ENCODE results near the gene HSPA12A. TPM values are rescaled to one million over a fixed set of nuclear protein-coding genes. Genes with fewer than 3 reads are reported as not detected.

Gene HSPA12A
- total and polyA plus RNA-seq, 2 of the 13 experiments (the other 11 are each of a cell fraction or from before 2014, with no cell fraction given) = 6.4 to 13.6 TPM

DNA sequence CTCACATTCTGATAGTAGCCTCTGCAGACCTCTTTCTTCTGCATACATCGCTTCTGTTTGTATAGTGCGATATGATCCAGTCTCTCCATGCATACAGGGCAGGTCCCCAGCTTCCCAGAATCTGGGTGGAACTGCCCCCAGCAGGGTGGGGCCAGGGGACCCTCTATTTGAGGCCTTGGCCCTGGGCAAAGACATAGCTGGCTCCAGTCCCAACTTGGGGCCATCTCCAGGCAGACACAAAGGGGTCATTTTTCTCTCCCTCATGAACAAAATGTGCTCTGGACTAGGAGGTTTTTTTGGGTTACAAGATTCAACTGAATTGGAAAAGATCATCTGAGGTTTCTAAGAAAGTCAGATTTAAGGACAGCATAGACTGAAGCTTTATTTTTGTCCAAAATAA is 21.1 kb upstream of the HSPA12A start (continued):
- TF ChIP-seq, protein P1, sequence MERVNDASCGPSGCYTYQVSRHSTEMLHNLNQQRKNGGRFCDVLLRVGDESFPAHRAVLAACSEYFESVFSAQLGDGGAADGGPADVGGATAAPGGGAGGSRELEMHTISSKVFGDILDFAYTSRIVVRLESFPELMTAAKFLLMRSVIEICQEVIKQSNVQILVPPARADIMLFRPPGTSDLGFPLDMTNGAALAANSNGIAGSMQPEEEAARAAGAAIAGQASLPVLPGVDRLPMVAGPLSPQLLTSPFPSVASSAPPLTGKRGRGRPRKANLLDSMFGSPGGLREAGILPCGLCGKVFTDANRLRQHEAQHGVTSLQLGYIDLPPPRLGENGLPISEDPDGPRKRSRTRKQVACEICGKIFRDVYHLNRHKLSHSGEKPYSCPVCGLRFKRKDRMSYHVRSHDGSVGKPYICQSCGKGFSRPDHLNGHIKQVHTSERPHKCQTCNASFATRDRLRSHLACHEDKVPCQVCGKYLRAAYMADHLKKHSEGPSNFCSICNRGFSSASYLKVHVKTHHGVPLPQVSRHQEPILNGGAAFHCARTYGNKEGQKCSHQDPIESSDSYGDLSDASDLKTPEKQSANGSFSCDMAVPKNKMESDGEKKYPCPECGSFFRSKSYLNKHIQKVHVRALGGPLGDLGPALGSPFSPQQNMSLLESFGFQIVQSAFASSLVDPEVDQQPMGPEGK (CRISPR knock-in tag; IDR thresholded peaks at IDR 0.05) = peak; percentile 74; the same call in 1 of the 2 replicates
- TF ChIP-seq CC2D1A (CRISPR knock-in tag; IDR thresholded peaks at IDR 0.05) = no peak
- no peak for TF ChIP-seq FOXK1 (CRISPR knock-in tag; IDR thresholded peaks at IDR 0.05; ENCODE audit: borderline replicate concordance, low read depth)
- no peak for TF ChIP-seq ARHGAP35 (CRISPR knock-in tag; IDR thresholded peaks at IDR 0.05; ENCODE audit: borderline replicate concordance)
- TF ChIP-seq, protein P2, sequence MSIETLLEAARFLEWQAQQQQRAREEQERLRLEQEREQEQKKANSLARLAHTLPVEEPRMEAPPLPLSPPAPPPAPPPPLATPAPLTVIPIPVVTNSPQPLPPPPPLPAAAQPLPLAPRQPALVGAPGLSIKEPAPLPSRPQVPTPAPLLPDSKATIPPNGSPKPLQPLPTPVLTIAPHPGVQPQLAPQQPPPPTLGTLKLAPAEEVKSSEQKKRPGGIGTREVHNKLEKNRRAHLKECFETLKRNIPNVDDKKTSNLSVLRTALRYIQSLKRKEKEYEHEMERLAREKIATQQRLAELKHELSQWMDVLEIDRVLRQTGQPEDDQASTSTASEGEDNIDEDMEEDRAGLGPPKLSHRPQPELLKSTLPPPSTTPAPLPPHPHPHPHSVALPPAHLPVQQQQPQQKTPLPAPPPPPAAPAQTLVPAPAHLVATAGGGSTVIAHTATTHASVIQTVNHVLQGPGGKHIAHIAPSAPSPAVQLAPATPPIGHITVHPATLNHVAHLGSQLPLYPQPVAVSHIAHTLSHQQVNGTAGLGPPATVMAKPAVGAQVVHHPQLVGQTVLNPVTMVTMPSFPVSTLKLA (IDR thresholded peaks at IDR 0.05) = no peak
- TF ChIP-seq, protein P3, sequence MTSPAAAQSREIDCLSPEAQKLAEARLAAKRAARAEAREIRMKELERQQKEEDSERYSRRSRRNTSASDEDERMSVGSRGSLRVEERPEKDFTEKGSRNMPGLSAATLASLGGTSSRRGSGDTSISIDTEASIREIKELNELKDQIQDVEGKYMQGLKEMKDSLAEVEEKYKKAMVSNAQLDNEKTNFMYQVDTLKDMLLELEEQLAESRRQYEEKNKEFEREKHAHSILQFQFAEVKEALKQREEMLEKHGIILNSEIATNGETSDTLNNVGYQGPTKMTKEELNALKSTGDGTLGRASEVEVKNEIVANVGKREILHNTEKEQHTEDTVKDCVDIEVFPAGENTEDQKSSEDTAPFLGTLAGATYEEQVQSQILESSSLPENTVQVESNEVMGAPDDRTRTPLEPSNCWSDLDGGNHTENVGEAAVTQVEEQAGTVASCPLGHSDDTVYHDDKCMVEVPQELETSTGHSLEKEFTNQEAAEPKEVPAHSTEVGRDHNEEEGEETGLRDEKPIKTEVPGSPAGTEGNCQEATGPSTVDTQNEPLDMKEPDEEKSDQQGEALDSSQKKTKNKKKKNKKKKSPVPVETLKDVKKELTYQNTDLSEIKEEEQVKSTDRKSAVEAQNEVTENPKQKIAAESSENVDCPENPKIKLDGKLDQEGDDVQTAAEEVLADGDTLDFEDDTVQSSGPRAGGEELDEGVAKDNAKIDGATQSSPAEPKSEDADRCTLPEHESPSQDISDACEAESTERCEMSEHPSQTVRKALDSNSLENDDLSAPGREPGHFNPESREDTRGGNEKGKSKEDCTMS (CRISPR knock-in tag; conservative IDR thresholded peaks at IDR 0.05) = no peak
- no peak for TF ChIP-seq ZNF773 (CRISPR knock-in tag; IDR thresholded peaks at IDR 0.05; ENCODE audit: borderline replicate concordance)
- 0 out of 2 replicates have a peak, but pooled peaks have one; percentile 18 for TF ChIP-seq GATAD2A (CRISPR knock-in tag; IDR thresholded peaks at IDR 0.05)
- TF ChIP-seq SOX13 (IDR thresholded peaks at IDR 0.05) = no peak
- peak in 1 of 2 experiments; percentile 58; a peak in 1 of 4 replicates for TF ChIP-seq SOX13 (CRISPR knock-in tag; conservative IDR thresholded peaks at IDR 0.05 in 1 of 2, IDR thresholded peaks at IDR 0.05 in 1 of 2)
- no peak for TF ChIP-seq KMT2B (CRISPR knock-in tag; IDR thresholded peaks at IDR 0.05)
- TF ChIP-seq, protein P4, sequence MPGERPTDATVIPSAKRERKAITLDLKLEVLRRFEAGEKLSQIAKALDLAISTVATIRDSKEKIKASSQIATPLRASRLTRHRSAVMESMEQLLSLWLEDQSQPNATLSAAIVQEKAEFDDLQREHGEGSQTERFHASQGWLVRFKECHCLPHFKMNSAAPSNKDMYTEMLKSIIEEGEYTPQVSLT (CRISPR knock-in tag; IDR thresholded peaks at IDR 0.05; ENCODE audit: borderline replicate concordance, low read depth) = no peak
- peak; percentile 19; the same call in 1 of the 2 replicates for TF ChIP-seq BCL6 (CRISPR knock-in tag; IDR thresholded peaks at IDR 0.05)
- TF ChIP-seq, protein P5, sequence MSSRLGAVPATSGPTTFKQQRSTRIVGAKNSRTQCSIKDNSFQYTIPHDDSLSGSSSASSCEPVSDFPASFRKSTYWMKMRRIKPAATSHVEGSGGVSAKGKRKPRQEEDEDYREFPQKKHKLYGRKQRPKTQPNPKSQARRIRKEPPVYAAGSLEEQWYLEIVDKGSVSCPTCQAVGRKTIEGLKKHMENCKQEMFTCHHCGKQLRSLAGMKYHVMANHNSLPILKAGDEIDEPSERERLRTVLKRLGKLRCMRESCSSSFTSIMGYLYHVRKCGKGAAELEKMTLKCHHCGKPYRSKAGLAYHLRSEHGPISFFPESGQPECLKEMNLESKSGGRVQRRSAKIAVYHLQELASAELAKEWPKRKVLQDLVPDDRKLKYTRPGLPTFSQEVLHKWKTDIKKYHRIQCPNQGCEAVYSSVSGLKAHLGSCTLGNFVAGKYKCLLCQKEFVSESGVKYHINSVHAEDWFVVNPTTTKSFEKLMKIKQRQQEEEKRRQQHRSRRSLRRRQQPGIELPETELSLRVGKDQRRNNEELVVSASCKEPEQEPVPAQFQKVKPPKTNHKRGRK (CRISPR knock-in tag; IDR thresholded peaks at IDR 0.05) = no peak
